CD8-positive, alpha-beta memory T cell (primary cell): ENCODE measurements around the gene TBC1D5. TPM values are rescaled to one million over a fixed set of nuclear protein-coding genes. Genes with fewer than 3 reads are reported as not detected.

ENCODE experiments used
- CTCF ChIA-PET: fragments of 350-600 bp; sonication (Branson Sonifier 250); formaldehyde crosslinking; loops from one replicate; lab custom pipeline; 2021; ENCODE audit warnings: antibody characterized with exemption; lab: Charles Lee
- POLR2A ChIA-PET: fragments of 350-600 bp; sonication (Branson Sonifier 250); formaldehyde crosslinking; loops from one replicate; lab custom pipeline; 2021; ENCODE audit warnings: antibody characterized with exemption; lab: Charles Lee
- DNase-seq, 5 donors: peaks; one replicate each; pipeline versions ENCODE4 v3.0.0 to v3.0.0-alpha.2; 2020 to 2022; ENCODE audit warnings: mixed read lengths in 1 of 5
- H3K27ac ChIP-seq: one replicate; pipeline ENCODE4 v1.7.0; 2013; ENCODE audit warnings: low read depth, mild to moderate bottlenecking, low read length, moderate library complexity
- H3K27me3 ChIP-seq: 2 replicates; pipeline ENCODE4 v1.7.0; 2013; ENCODE audit warnings: low read length, mild to moderate bottlenecking; ENCODE audit not compliant: insufficient read depth, poor library complexity, severe bottlenecking
- H3K36me3 ChIP-seq: 2 replicates; pipeline ENCODE4 v1.7.0; 2013; ENCODE audit warnings: mild to moderate bottlenecking, low read length, moderate library complexity; ENCODE audit not compliant: insufficient read depth
- H3K4me1 ChIP-seq: 2 replicates; pipeline ENCODE4 v1.7.0; 2013; ENCODE audit warnings: mild to moderate bottlenecking, low read length, moderate library complexity; ENCODE audit not compliant: insufficient read depth
- H3K4me3 ChIP-seq: 2 replicates; pipeline ENCODE4 v1.7.0; 2013; ENCODE audit warnings: mild to moderate bottlenecking, low read length
- H3K9me3 ChIP-seq: 2 replicates; pipeline ENCODE4 v1.7.0; 2013; ENCODE audit warnings: mild to moderate bottlenecking, low read length
- H3K27ac Mint-ChIP-seq, 8 donors: one replicate each; pipeline ENCODE4 v1.8.0; 2020 to 2021; ENCODE audit warnings: mixed read lengths in 8 of 8, mild to moderate bottlenecking in 6 of 8, inconsistent platforms in 3 of 8, moderate library complexity in 3 of 8
- H3K27me3 Mint-ChIP-seq, 2 donors: one replicate each; pipeline ENCODE4 v1.8.0; 2020 to 2021; ENCODE audit warnings: mixed read lengths in 2 of 2, mild to moderate bottlenecking in 1 of 2, moderate library complexity in 1 of 2
- H3K36me3 Mint-ChIP-seq, 3 donors: one replicate each; pipeline ENCODE4 v1.8.0; 2020 to 2021; ENCODE audit warnings: mixed read lengths in 3 of 3, inconsistent platforms in 1 of 3, mild to moderate bottlenecking in 1 of 3
- H3K4me1 Mint-ChIP-seq, 3 donors: one replicate each; pipeline ENCODE4 v1.8.0; 2020 to 2021; ENCODE audit warnings: mixed read lengths in 3 of 3, inconsistent platforms in 1 of 3, mild to moderate bottlenecking in 1 of 3
- H3K4me3 Mint-ChIP-seq, 7 donors: one replicate each; pipeline ENCODE4 v1.8.0; 2020 to 2021; ENCODE audit warnings: mixed read lengths in 7 of 7, mild to moderate bottlenecking in 6 of 7, moderate library complexity in 4 of 7, inconsistent platforms in 2 of 7
- H3K9me3 Mint-ChIP-seq, 5 donors: one replicate each; pipeline ENCODE4 v1.8.0; 2020 to 2022; ENCODE audit warnings: mixed read lengths in 5 of 5, mild to moderate bottlenecking in 3 of 5, moderate library complexity in 2 of 5, inconsistent platforms in 1 of 5
- polyA plus RNA-seq: library from polyadenylated mRNA; unstranded; fragments of 300-500 nt; fragmentation: Illumina TruSeq; gene quantifications from one replicate; pipeline ENCODE4 v1.2.3, GENCODE V29; 2021
- total RNA-seq, 2 experiments: library from RNA; stranded (reverse); gene quantifications; one replicate each; pipeline ENCODE4 v1.2.3, GENCODE V29; 2021

TBC1D5 gene
- total and polyA plus RNA-seq, 3 experiments from 2014 or later: 35.8 to 45.1 (median 40.0) TPM

DNA sequence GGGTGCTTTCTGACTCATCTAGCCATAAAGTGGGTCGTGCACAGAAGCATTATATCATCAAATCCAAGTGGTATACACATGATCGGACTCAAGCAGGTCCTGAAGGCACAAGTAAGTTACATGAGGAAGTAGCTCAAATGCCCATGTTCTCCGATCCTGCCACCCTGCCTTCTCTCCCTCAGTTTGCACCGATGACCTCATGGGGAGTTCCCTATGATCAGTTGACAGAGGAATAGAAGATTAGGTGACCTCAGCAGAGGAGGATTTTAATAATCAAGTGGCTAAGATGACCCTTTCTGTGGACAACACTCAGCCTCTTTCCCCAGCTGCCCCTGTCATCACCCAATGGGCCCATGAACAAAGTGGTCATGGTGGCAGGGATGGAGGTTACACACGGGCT, 149.5 kb downstream of the TBC1D5 start:
- H3K9me3 ChIP-seq: peaks cover 5% of the 10 kb centered on the region
- H3K4me3 ChIP-seq: no peak overlapping the region
- H3K36me3 ChIP-seq: peaks cover 5% of the 10 kb centered on the region
- peaks cover 31 to 56% (median 47%) of the 10 kb centered on the region in 3 donors for H3K36me3 Mint-ChIP-seq
- H3K4me3 Mint-ChIP-seq: no peak overlapping the region
- H3K27me3 Mint-ChIP-seq: no peaks in the 10 kb centered on the region
- no peak overlapping the region for H3K27ac Mint-ChIP-seq
- H3K4me1 Mint-ChIP-seq: peaks cover 7 to 17% (median 15%) of the 10 kb centered on the region in 3 donors
- peaks cover 15 to 26% (median 19%) of the 10 kb centered on the region in 5 donors for H3K9me3 Mint-ChIP-seq
- H3K27me3 ChIP-seq: no peaks in the 10 kb centered on the region
- no peak for DNase-seq
- POLR2A ChIA-PET: no interaction called here
- H3K4me1 ChIP-seq: no peaks in the 10 kb centered on the region
- CTCF ChIA-PET: no interaction called here
- no peak overlapping the region for H3K27ac ChIP-seq

DNA sequence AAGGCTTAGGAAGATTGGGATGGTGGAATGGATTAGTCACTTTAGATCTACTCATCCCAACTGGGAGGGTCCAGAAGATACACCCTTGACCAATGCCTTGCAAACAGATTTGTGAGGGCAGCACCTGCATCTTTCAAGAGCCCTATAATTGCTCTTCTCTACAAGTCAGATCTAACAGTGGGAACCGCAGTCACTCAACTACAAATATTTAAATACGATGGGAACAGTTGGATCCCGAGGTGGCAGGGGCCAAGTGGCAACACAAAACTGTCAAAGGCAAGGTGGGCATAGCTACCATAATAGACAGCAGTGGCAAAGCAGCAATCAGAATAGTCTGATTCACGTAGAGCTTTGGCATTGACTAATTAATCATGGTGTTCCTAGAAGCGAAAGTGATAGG, 152.0 kb downstream of the TBC1D5 start:
- Histone ChIP-seq H3K36me3 (peaks cover 5% of the 10 kb centered on the region), H3K4me1 (no peaks in the 10 kb centered on the region), H3K27me3 (no peaks in the 10 kb centered on the region), H3K9me3 (peaks cover 5% of the 10 kb centered on the region), H3K27ac (no peak overlapping the region), H3K4me3 (no peak overlapping the region)
- H3K9me3 Mint-ChIP-seq: peaks cover 15 to 26% (median 19%) of the 10 kb centered on the region in 5 donors
- H3K27me3 Mint-ChIP-seq: no peaks in the 10 kb centered on the region
- peaks cover 8 to 23% (median 22%) of the 10 kb centered on the region in 3 donors for H3K4me1 Mint-ChIP-seq
- DNase-seq: no peak
- peaks cover 27 to 52% (median 43%) of the 10 kb centered on the region in 3 donors for H3K36me3 Mint-ChIP-seq
- POLR2A ChIA-PET: no interaction called here
- no peak overlapping the region for H3K4me3 Mint-ChIP-seq
- no peak overlapping the region for H3K27ac Mint-ChIP-seq
- CTCF ChIA-PET: no interaction called here

DNA sequence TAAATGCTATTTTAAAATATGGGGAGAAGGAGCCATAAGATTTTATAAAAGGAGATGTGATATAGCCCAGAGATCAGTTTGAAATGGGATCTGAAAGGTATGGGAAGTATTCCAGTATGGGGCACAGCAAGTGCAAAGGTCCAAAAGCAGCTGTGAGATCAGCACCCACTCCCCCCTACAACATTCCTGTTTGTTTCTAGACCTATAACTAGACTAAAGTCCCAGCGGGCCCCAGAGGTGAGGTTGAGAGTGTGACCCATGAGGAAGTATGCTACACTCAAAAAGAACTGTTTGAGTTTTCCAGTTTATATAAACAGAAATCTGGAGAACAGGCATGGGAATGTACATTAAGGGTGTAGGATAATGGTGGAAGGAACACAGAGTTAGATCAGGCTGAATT, 152.5 kb downstream of the TBC1D5 start:
- Histone ChIP-seq H3K36me3 (peaks cover 5% of the 10 kb centered on the region), H3K27me3 (no peaks in the 10 kb centered on the region), H3K27ac (no peak overlapping the region), H3K9me3 (peaks cover 5% of the 10 kb centered on the region), H3K4me3 (no peak overlapping the region), H3K4me1 (no peaks in the 10 kb centered on the region)
- POLR2A ChIA-PET: no interaction called here
- Mint-ChIP-seq H3K36me3 (peaks cover 26 to 52% (median 43%) of the 10 kb centered on the region in 3 donors), H3K4me1 (peaks cover 10 to 25% (median 23%) of the 10 kb centered on the region in 3 donors), H3K27ac (no peak overlapping the region), H3K9me3 (peaks cover 15 to 26% (median 19%) of the 10 kb centered on the region in 5 donors), H3K27me3 (no peaks in the 10 kb centered on the region), H3K4me3 (no peak overlapping the region)
- DNase-seq: no peak
- CTCF ChIA-PET: no interaction called here

DNA sequence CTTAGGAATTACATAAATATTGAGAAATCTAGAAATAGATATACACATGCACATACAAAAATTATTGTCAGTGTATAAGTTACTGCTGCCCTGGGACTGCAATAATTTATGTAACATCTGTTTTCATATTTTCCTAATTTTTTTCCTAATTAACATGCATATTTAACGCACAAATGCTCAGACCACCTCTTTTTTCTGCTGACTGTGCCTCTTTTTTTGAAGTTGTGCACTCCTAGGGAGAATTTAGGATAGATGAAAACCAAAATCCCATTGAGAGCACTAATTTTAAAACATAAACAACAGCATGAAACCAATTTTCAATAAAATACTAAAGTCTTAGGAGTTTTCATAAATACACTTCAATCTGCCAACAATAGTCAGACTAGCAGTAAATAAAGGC, 154.0 kb downstream of the TBC1D5 start:
- Histone ChIP-seq H3K36me3 (no peaks in the 10 kb centered on the region), H3K27me3 (no peaks in the 10 kb centered on the region), H3K27ac (no peak overlapping the region), H3K4me1 (no peaks in the 10 kb centered on the region), H3K4me3 (no peak overlapping the region), H3K9me3 (peaks cover 5% of the 10 kb centered on the region)
- no peak for DNase-seq
- peaks cover 15 to 26% (median 19%) of the 10 kb centered on the region in 5 donors for H3K9me3 Mint-ChIP-seq
- POLR2A ChIA-PET: no interaction called here
- peaks cover 18 to 41% (median 35%) of the 10 kb centered on the region in 3 donors for H3K36me3 Mint-ChIP-seq
- no peaks in the 10 kb centered on the region for H3K27me3 Mint-ChIP-seq
- CTCF ChIA-PET: no interaction called here
- H3K4me3 Mint-ChIP-seq: no peak overlapping the region
- peaks cover 10 to 27% (median 23%) of the 10 kb centered on the region in 3 donors for H3K4me1 Mint-ChIP-seq
- H3K27ac Mint-ChIP-seq: no peak overlapping the region

DNA sequence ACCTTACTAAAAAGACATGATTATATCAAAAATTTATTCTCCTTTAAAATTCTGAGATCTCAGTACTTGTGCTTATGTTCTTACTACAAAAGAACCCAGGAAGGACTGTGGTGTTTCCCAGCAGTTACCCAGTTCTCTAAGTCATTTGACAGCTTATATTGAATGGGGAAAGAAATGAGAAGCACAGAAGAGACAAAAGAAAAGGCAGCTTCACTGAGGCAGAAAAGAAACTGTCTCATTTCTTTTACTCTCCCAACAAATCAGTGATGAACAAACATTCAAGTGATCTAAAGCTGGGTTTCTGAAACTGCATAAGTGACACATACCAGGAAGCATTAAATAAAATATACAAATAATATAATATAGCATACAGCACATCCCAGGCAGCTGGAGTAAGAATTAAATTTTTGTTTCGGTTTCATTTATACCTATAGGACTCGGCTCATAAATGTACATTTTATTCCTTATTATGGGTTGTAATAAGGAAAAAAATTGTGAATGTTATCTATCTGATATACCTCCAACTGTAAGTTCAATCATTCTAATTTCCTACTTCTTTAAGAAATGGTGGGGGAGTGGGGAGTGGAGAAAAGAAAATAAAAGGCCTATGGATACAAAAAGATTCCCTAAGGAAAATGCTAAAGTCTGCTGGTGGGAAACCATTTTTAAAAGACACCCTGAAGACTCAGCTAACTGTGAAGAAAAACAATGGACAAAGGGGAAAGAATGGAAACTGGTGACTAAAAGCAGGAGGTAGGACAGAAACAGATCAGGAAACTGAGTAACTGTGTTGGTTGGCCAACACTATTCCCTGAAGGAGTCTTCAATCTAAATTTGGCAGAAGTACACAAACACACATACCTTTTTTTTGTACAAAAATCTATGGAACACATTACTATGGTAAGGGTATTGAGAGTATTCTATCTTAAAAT, 156.8 kb downstream of the TBC1D5 start:
- Mint-ChIP-seq H3K36me3 (peaks cover 12 to 26% (median 17%) of the 10 kb centered on the region in 3 donors), H3K27me3 (no peaks in the 10 kb centered on the region), H3K27ac (no peak overlapping the region), H3K4me3 (no peak overlapping the region), H3K9me3 (peaks cover 11 to 17% (median 12%) of the 10 kb centered on the region in 5 donors), H3K4me1 (peaks cover 12 to 27% (median 23%) of the 10 kb centered on the region in 3 donors)
- H3K4me3 ChIP-seq: no peak overlapping the region
- H3K36me3 ChIP-seq: no peaks in the 10 kb centered on the region
- CTCF ChIA-PET: no interaction called here
- H3K4me1 ChIP-seq: no peaks in the 10 kb centered on the region
- H3K9me3 ChIP-seq: peaks cover 4% of the 10 kb centered on the region
- H3K27ac ChIP-seq: no peak overlapping the region
- POLR2A ChIA-PET: no interaction called here
- no peak for DNase-seq
- no peaks in the 10 kb centered on the region for H3K27me3 ChIP-seq

DNA sequence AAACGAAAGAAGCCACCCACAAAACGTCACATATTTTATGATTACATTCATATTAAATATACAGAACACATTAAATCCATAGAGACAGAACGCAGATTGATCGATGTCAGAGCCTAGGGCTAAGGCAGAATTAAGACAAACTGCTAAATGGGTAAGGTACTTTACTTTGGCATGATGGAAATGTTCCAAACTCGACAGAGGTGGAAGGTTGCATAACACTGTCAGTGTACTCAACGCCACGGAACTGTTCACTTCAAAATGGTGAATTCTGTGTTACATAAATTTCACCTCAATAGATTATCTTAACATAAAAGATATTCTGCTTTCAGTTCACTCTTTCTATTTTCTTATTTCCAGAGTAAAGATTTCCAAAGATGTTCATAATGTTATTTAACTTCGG, 158.4 kb downstream of the TBC1D5 start:
- no peak overlapping the region for H3K4me3 Mint-ChIP-seq
- no peaks in the 10 kb centered on the region for H3K36me3 ChIP-seq
- H3K27ac Mint-ChIP-seq: no peak overlapping the region
- H3K27ac ChIP-seq: no peak overlapping the region
- peaks cover 13 to 22% (median 17%) of the 10 kb centered on the region in 3 donors for H3K4me1 Mint-ChIP-seq
- no peaks in the 10 kb centered on the region for H3K27me3 Mint-ChIP-seq
- ChIA-PET POLR2A (no interaction called here), CTCF (no interaction called here)
- H3K4me3 ChIP-seq: no peak overlapping the region
- no peaks in the 10 kb centered on the region for H3K4me1 ChIP-seq
- no peak for DNase-seq
- no peaks in the 10 kb centered on the region for H3K27me3 ChIP-seq
- peaks cover 1 to 10% (median 4%) of the 10 kb centered on the region in 3 donors for H3K36me3 Mint-ChIP-seq
- no peaks in the 10 kb centered on the region for H3K9me3 ChIP-seq
- peaks cover 0 to 2% (median 0%) of the 10 kb centered on the region in 5 donors for H3K9me3 Mint-ChIP-seq

DNA sequence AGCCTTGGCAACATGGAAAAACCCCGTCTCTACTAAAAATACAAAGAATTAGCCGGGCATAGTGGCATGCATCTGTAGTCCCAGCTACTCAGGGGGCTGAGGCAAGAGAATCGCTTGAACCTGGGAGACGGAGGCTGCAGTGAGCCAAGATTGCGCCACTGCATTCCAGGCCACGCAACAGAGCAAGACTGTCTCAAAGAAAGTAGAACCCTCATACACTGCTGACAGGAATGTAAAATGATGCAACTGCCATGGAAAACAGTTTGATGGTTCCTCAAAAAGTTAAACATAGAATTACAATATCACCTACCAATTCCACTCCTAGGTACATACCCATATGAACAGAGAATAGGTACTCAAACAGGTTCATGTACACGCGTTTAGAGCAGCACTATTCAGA, 158.9 kb downstream of the TBC1D5 start:
- Mint-ChIP-seq H3K9me3 (no peaks in the 10 kb centered on the region), H3K27me3 (no peaks in the 10 kb centered on the region), H3K27ac (no peak overlapping the region), H3K4me1 (peaks cover 14 to 18% (median 15%) of the 10 kb centered on the region in 3 donors), H3K36me3 (peaks cover 1 to 6% (median 3%) of the 10 kb centered on the region in 3 donors), H3K4me3 (no peak overlapping the region)
- Histone ChIP-seq H3K36me3 (no peaks in the 10 kb centered on the region), H3K27ac (no peak overlapping the region), H3K27me3 (no peaks in the 10 kb centered on the region), H3K4me1 (no peaks in the 10 kb centered on the region), H3K9me3 (no peaks in the 10 kb centered on the region), H3K4me3 (no peak overlapping the region)
- no peak for DNase-seq
- POLR2A ChIA-PET: no interaction called here
- CTCF ChIA-PET: no interaction called here

DNA sequence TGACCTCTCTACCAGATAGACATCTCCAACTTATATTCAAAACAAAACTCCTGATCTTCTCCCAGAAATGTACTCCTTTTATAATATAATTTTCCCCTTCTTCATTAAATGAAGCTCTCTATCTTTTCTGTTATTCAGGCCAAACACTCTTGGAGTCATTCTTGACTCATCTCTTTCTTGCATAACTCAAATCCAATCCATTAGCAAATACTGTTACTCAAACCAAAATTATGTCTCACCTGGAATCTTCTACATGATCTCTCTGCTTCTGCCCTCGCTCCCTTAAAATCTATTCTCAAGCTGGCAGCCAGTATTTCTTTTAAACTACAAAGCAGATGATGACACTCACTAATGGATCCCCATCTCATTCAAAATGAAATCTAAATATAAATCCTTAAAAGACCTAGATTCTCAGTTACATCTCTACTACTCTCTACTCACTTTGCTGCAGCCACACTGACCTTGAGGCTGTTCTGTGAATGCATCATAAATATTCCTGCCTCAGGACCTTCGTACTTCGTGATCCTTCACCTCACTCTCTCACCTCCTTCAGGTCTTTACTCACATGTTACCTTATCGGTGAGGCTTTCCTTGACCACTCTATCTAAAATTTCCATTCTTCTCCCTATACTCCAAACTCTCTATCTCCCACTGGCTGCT, 160.9 kb downstream of the TBC1D5 start:
- no peak overlapping the region for H3K4me3 ChIP-seq
- no peaks in the 10 kb centered on the region for H3K4me1 ChIP-seq
- no peaks in the 10 kb centered on the region for H3K27me3 ChIP-seq
- peaks cover 10 to 17% (median 13%) of the 10 kb centered on the region in 3 donors for H3K4me1 Mint-ChIP-seq
- POLR2A ChIA-PET: no interaction called here
- no peaks in the 10 kb centered on the region for H3K9me3 ChIP-seq
- CTCF ChIA-PET: no interaction called here
- no peaks in the 10 kb centered on the region for H3K9me3 Mint-ChIP-seq
- H3K36me3 Mint-ChIP-seq: peaks cover 1 to 6% (median 3%) of the 10 kb centered on the region in 3 donors
- H3K36me3 ChIP-seq: no peaks in the 10 kb centered on the region
- H3K27ac Mint-ChIP-seq: no peak overlapping the region
- H3K27ac ChIP-seq: no peak overlapping the region
- no peak for DNase-seq
- no peaks in the 10 kb centered on the region for H3K27me3 Mint-ChIP-seq
- no peak overlapping the region for H3K4me3 Mint-ChIP-seq
